Duodenal mucosa (tissue), 2 donors: Measurements from ENCODE around the gene PRSS16.

Experiments used
- H3K27ac ChIP-seq: one replicate; pipeline ENCODE4 v1.7.0; 2013; ENCODE audit warnings: low read depth, low read length
- H3K27me3 ChIP-seq, 2 donors: one replicate each; pipeline ENCODE4 v1.7.0; 2013; ENCODE audit warnings: low read length in 2 of 2, control low read depth in 1 of 2; ENCODE audit not compliant: insufficient read depth in 2 of 2, control insufficient read depth in 1 of 2
- H3K36me3 ChIP-seq, 2 donors: one replicate each; pipeline ENCODE4 v1.7.0; 2013; ENCODE audit warnings: low read length in 2 of 2, control low read depth in 1 of 2; ENCODE audit not compliant: insufficient read depth in 2 of 2, control insufficient read depth in 1 of 2
- H3K4me1 ChIP-seq, 2 donors: one replicate each; pipeline ENCODE4 v1.7.0; 2013; ENCODE audit warnings: low read length in 2 of 2, control low read depth in 1 of 2; ENCODE audit not compliant: insufficient read depth in 2 of 2, control insufficient read depth in 1 of 2
- H3K4me3 ChIP-seq, 2 donors: one replicate each; pipeline ENCODE4 v1.7.0; 2013; ENCODE audit warnings: low read length in 2 of 2, low read depth in 1 of 2
- H3K9ac ChIP-seq, 2 donors: one replicate each; pipeline ENCODE4 v1.7.0; 2013; ENCODE audit warnings: low read length in 2 of 2, low read depth in 1 of 2
- H3K9me3 ChIP-seq, 2 donors: one replicate each; pipeline ENCODE4 v1.7.0; 2013; ENCODE audit warnings: low read length in 2 of 2, control low read depth in 1 of 2; ENCODE audit not compliant: control insufficient read depth in 1 of 2

The PRSS16 gene

DNA sequence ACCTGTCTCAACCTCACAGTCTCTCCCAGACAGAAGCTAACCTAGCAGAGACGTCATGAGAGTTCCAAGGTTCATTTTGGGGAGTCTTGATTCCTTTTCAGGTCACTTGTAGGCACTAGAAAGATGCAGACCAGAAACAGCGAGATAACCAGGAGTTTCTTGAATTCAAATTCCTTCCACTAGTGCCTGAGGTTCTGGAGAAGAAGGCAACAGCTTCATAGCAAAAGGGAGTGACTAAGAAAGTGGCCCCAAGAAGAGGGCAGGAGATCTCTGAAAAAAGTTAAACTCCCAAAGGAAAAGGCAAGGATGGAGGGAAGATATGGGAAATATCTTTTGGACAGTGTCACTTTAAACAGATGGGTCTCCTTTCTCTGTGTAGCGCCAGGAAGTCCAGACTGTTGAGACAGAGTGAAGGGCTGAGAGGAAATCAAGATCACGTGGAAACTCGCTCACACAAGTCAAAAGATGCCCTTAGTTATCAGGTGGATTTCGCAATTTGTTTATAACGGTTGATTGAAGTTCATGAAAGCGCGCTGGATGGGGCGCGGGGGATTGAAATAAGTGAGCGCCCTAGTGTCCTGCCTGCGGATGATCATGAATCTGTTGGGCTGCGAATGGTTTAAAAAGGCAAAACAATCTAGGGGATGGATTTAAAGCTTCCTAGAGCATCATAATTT lies 4.8 kb upstream of the PRSS16 start:
- Histone ChIP-seq H3K27me3 (peaks cover 29 to 47% of the 10 kb centered on the region in 2 donors), H3K4me3 (no peak overlapping the region), H3K4me1 (no peaks in the 10 kb centered on the region), H3K9ac (no peak overlapping the region), H3K9me3 (no peaks in the 10 kb centered on the region), H3K36me3 (no peaks in the 10 kb centered on the region), H3K27ac (no peak overlapping the region)

- Histone ChIP-seq H3K4me1 (peaks cover 0 to 10% of the 10 kb centered on the region in 2 donors), H3K27ac (no peak overlapping the region), H3K9ac (no peak overlapping the region), H3K36me3 (no peaks in the 10 kb centered on the region), H3K27me3 (peaks cover 10 to 17% of the 10 kb centered on the region in 2 donors), H3K4me3 (no peak overlapping the region), H3K9me3 (no peaks in the 10 kb centered on the region)
Measured at GRCh38 chr6:27248783-27249182, 1.3 kb downstream of the PRSS16 start.

DNA sequence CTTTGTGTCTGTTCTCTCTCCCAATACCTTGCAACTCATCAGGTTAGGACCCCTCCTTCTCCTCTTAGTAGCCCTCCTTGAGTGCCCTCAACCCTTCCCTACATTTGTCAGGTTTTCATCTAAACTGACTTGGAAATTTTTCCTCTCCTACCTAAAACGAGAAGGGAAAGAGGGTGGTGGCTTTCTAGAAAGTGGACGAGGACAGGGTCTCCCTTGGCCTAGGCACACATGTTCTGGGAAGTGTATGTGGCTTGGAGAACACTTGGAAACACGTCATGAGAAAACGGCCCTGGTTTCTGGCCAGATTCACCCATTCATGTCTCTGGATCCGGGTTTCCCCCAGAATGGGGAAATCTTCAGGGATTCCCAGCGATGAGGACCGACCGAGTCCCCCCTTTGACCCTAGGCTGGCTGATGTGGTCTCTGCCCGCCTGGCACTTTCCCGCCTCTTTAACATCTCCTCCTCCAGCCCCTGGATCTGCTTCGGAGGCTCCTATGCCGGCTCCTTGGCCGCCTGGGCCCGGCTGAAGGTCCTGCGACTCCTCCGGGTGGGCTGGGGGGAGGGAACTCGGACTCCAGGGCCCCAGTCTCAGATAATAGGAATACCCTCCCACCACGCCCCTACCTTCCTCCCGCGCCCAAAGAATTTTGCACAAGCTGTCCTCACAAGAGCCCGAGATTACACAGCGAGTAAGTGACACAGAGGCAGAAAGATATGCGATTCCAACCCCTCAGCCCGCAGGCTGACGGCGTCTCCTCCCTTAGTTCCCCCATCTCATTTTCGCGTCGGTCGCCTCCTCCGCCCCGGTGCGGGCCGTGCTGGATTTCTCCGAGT lies 3.0 kb downstream of the PRSS16 start:
- peak overlapping the region; percentile 81 to 82 for H3K9ac ChIP-seq

DNA sequence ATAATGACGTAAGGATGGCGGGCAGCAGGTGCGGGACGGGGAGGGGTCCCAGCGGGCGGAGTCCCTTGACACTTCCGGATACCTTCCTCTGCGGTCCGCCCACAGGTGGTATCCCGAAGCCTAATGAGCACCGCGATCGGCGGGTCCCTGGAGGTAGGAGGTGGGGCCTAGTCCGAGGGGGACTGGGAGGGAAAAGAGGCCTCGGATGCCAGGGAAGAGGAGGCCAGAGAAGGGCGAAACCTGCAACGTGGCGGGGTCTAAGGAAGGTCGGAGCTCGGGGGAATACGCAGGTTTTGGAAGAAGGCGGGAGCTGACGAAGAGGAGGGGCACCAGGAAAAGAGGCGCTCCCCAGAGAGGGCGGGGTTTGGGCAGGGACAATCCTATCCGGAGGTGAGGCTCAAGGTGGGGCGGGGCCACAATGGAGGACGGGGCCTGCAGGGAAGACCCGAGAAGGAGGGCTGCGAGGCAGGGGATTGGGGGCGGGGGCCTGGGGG lies 3.7 kb downstream of the PRSS16 start:
- peaks cover 10 to 17% of the 10 kb centered on the region in 2 donors for H3K27me3 ChIP-seq
- no peaks in the 10 kb centered on the region for H3K9me3 ChIP-seq
- H3K9ac ChIP-seq = peak overlapping the region; percentile 81 to 82
- no peaks in the 10 kb centered on the region for H3K36me3 ChIP-seq
- H3K4me3 ChIP-seq = peak overlapping the region; percentile 81 to 87
- peak overlapping the region; percentile 91 for H3K27ac ChIP-seq
- peaks cover 0 to 10% of the 10 kb centered on the region in 2 donors for H3K4me1 ChIP-seq

More for the DNA sequence above, 3.0 kb downstream of the PRSS16 start:
- Histone ChIP-seq H3K4me3 (peak overlapping the region; percentile 81 to 87), H3K27me3 (peaks cover 14 to 17% of the 10 kb centered on the region in 2 donors), H3K4me1 (peaks cover 0 to 10% of the 10 kb centered on the region in 2 donors), H3K9me3 (no peaks in the 10 kb centered on the region), H3K36me3 (no peaks in the 10 kb centered on the region), H3K27ac (no peak overlapping the region)

- H3K27ac ChIP-seq = peak overlapping the region; percentile 91
Measured at GRCh38 chr6:27251606-27252251, 4.2 kb downstream of the PRSS16 start.

GRCh38 chr6:27254566-27254965 lies 7.1 kb downstream of the PRSS16 start:
- no peak overlapping the region for H3K9ac ChIP-seq
- H3K4me3 ChIP-seq = no peak overlapping the region
- H3K4me1 ChIP-seq = peaks cover 0 to 10% of the 10 kb centered on the region in 2 donors
- H3K36me3 ChIP-seq = peaks cover 0 to 4% of the 10 kb centered on the region in 2 donors
- no peaks in the 10 kb centered on the region for H3K9me3 ChIP-seq
- H3K27me3 ChIP-seq = peaks cover 4 to 7% of the 10 kb centered on the region in 2 donors
- no peak overlapping the region for H3K27ac ChIP-seq

More at GRCh38 chr6:27251606-27252251, 4.2 kb downstream of the PRSS16 start:
- Histone ChIP-seq H3K27me3 (peaks cover 7 to 17% of the 10 kb centered on the region in 2 donors), H3K4me3 (peak overlapping the region; percentile 81 to 87), H3K9me3 (no peaks in the 10 kb centered on the region), H3K36me3 (peaks cover 0 to 2% of the 10 kb centered on the region in 2 donors), H3K4me1 (peaks cover 0 to 10% of the 10 kb centered on the region in 2 donors), H3K9ac (peak overlapping the region; percentile 59 to 70)

DNA sequence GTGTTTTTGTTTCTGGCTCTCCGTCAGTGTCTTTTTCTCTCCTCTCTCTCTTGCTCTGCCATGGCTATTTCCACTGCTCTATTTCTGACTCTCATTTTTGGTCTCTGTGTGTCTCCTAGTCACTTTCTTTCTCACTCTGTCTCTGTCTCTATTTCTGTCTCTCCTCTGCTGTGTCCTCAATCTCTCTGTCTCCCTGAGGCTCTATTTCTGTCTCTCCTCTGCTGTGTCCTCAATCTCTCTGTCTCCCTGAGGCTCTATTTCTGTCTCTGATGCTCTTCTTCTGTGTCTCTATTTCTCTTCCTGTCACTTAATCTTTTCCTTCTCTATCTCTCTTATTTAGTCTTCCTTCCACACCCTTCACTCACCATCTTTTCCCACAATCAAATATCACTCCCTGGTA lies 8.4 kb downstream of the PRSS16 start:
- no peaks in the 10 kb centered on the region for H3K9me3 ChIP-seq
- H3K4me3 ChIP-seq = no peak overlapping the region
- peaks cover 0 to 4% of the 10 kb centered on the region in 2 donors for H3K36me3 ChIP-seq
- H3K4me1 ChIP-seq = peaks cover 0 to 7% of the 10 kb centered on the region in 2 donors
- peaks cover 6 to 8% of the 10 kb centered on the region in 2 donors for H3K27me3 ChIP-seq
- no peak overlapping the region for H3K9ac ChIP-seq
- no peak overlapping the region for H3K27ac ChIP-seq

GRCh38 chr6:27260369-27260768 lies 12.9 kb downstream of the PRSS16 start:
- Histone ChIP-seq H3K27me3 (peaks cover 7 to 25% of the 10 kb centered on the region in 2 donors), H3K9ac (no peak overlapping the region), H3K4me1 (no peaks in the 10 kb centered on the region), H3K4me3 (no peak overlapping the region), H3K9me3 (no peaks in the 10 kb centered on the region), H3K36me3 (peaks cover 0 to 4% of the 10 kb centered on the region in 2 donors), H3K27ac (no peak overlapping the region)

- Histone ChIP-seq H3K9ac (no peak overlapping the region), H3K4me3 (no peak overlapping the region), H3K9me3 (no peaks in the 10 kb centered on the region), H3K36me3 (peaks cover 0 to 4% of the 10 kb centered on the region in 2 donors), H3K27me3 (peaks cover 7 to 25% of the 10 kb centered on the region in 2 donors), H3K4me1 (no peaks in the 10 kb centered on the region), H3K27ac (no peak overlapping the region)
Measured at GRCh38 chr6:27260836-27261375, 13.4 kb downstream of the PRSS16 start.
